ENCODE results near the gene MTHFD1L. TPM values are rescaled to one million over a fixed set of nuclear protein-coding genes. Genes with fewer than 3 reads are reported as not detected.

Gene MTHFD1L
- total RNA-seq, 2 experiments from 2014 or later = 115 to 119 TPM

DNA sequence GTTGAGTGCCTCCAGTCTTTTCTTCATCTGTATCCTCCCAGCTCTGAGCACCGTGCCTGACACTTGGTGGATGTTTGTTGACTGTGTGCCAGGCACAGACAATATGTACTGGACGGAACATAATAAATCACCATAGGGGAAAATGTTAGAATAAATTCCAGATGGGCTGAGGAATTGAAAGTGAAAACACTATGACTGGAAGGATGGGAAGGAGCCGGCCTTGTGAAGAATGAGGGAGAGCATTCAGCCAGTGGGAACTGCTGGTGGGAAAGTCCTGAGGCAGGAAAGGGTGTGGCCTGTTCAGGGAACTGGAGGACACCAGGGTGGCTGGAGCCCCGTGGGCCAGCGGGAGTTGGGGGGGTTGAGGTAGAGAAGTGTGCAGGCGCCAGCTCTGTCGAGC is 75.4 kb downstream of the MTHFD1L start:
- no peaks in the 10 kb centered on the region for H3K4me1 Mint-ChIP-seq (ENCODE audit: low read depth)
- CTCF ChIA-PET = no interaction called here
- DNase-seq = no peak
- no peaks in the 10 kb centered on the region for H3K27me3 Mint-ChIP-seq
- H3K36me3 Mint-ChIP-seq = peaks cover 56% of the 10 kb centered on the region
- no peak overlapping the region for H3K4me3 Mint-ChIP-seq
- intact Hi-C loops (cut with micrococcal nuclease) = no loop called here
- H3K27ac Mint-ChIP-seq = no peak overlapping the region
- H3K9me3 Mint-ChIP-seq = no peaks in the 10 kb centered on the region
- POLR2A ChIA-PET = no interaction called here

DNA sequence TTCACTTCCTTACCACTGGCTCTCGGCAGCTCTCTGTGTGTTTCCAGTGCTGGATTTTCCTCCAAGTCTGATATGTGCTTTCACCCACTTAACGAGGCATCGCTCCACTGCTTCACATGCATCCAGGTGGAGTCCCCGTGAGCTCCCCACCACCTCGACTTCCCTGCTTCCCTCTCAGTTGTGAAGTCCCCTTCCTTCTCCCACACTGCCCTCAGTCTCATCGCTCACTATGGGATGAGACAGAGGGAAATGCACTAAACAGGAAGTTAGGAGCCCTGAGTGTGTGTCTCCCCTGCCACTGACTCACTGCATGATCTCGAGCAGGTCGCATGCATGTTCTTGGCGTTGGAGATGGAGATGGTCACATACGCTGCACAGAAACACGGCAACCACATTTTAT is 84.0 kb downstream of the MTHFD1L start:
- ChIA-PET CTCF (no interaction called here), POLR2A (no interaction called here)
- no peak overlapping the region for H3K27ac Mint-ChIP-seq
- no peaks in the 10 kb centered on the region for H3K9me3 Mint-ChIP-seq
- DNase-seq = no peak
- H3K4me1 Mint-ChIP-seq (ENCODE audit: low read depth) = no peaks in the 10 kb centered on the region
- H3K27me3 Mint-ChIP-seq = no peaks in the 10 kb centered on the region
- no peak overlapping the region for H3K4me3 Mint-ChIP-seq
- H3K36me3 Mint-ChIP-seq = peaks cover 65% of the 10 kb centered on the region
- intact Hi-C loops (cut with micrococcal nuclease) = no loop called here

DNA sequence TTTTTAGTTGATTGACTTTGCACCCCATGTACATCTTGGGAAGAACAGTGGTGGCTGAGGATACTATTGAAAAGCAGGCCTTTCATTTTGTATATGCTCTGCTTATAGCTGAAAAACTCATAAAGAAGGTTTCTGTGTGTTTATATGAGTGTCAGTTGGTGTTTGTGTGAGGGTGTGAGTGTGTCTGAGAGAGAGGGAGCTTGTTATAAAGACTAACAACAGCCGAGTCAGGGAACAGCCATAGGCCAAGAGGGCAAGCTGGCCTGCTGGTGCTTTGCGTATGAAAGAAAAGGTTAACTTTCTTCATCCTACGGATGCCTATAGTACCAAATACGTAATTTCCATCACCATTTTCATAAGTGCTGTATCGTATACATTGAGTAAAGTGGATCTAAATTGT is 88.3 kb downstream of the MTHFD1L start:
- Mint-ChIP-seq H3K4me3 (no peak overlapping the region), H3K36me3 (peaks cover 73% of the 10 kb centered on the region), H3K27ac (no peak overlapping the region), H3K9me3 (no peaks in the 10 kb centered on the region), H3K27me3 (no peaks in the 10 kb centered on the region), H3K4me1 (ENCODE audit: low read depth) (no peaks in the 10 kb centered on the region)
- DNase-seq = no peak
- POLR2A ChIA-PET = no interaction called here
- CTCF ChIA-PET = no interaction called here
- intact Hi-C loops (cut with micrococcal nuclease) = no loop called here

DNA sequence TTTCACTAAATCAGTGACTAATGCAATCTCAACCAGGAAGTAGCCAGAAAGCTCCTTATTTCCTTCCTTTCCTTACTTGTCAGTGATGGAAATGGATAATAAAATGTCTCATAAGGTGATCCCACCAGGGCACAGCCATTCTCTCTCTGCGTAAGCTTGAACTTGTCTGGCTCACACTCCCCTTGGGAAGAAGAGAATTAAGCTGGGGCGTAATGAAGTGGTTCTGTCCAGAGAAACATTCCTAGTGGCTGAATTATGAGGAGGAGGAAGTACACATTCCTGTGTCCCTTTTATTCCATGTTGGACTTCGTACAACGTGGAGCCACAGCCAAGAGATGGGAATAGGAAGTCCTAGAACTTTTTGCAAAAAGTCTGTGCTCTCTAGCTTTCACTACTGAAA is 93.7 kb downstream of the MTHFD1L start:
- no peak overlapping the region for H3K27ac Mint-ChIP-seq
- no peaks in the 10 kb centered on the region for H3K4me1 Mint-ChIP-seq (ENCODE audit: low read depth)
- no peak overlapping the region for H3K4me3 Mint-ChIP-seq
- ChIA-PET CTCF (interaction anchor here (1.1 kb wide), 1 partner anchor 366 kb away, joined by 4 read pairs; no protein-coding TSS in a partner anchor), POLR2A (no interaction called here)
- intact Hi-C loops (cut with micrococcal nuclease) = no loop called here
- H3K36me3 Mint-ChIP-seq = peaks cover 57% of the 10 kb centered on the region
- no peak for DNase-seq
- H3K9me3 Mint-ChIP-seq = no peaks in the 10 kb centered on the region
- no peaks in the 10 kb centered on the region for H3K27me3 Mint-ChIP-seq

DNA sequence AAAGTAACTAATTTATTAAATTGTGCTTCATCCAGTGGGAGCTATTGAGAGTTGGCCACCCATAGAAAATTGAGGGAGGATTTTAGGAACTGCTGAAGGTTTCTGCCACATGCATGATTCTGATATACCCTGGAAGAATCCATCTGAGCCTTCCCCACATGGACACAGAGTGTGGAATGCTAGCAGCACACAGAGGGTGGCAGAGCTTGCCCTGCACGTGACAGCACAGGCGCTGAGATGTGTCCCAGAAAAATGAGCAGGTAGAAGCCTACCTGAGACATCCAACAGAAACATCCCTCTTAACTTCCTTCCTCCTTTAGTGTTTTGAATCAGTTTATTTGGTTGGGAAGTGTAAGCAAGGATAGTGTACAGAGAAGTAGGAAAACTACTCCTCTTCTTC is 96.9 kb downstream of the MTHFD1L start:
- Mint-ChIP-seq H3K27ac (no peak overlapping the region), H3K4me1 (ENCODE audit: low read depth) (no peaks in the 10 kb centered on the region), H3K9me3 (no peaks in the 10 kb centered on the region), H3K36me3 (peaks cover 53% of the 10 kb centered on the region), H3K4me3 (no peak overlapping the region), H3K27me3 (no peaks in the 10 kb centered on the region)
- POLR2A ChIA-PET = no interaction called here
- intact Hi-C loops (cut with micrococcal nuclease) = no loop called here
- CTCF ChIA-PET = no interaction called here
- no peak for DNase-seq

DNA sequence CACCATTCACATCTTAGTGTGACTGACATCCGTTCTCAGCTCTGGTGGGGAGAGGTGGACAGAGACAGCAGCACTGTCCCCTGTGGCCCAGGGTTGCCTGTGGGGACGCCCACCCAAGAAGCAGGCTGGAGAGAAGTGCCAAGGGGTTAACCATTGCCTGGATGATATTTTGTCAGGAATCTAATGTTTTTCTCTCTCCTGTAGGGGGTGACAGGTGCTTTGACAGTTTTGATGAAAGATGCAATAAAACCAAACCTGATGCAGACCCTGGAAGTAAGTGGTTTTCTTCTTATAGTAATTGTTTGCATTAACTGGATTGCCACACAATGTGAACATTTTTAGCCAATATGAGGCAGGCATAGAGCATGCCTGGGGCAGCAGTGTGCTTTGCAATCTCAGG is 99.3 kb downstream of the MTHFD1L start:
- Mint-ChIP-seq H3K4me1 (ENCODE audit: low read depth) (no peaks in the 10 kb centered on the region), H3K27ac (no peak overlapping the region), H3K27me3 (no peaks in the 10 kb centered on the region), H3K36me3 (peaks cover 55% of the 10 kb centered on the region), H3K9me3 (no peaks in the 10 kb centered on the region), H3K4me3 (no peak overlapping the region)
- intact Hi-C loops (cut with micrococcal nuclease) = no loop called here
- CTCF ChIA-PET = no interaction called here
- DNase-seq = no peak
- POLR2A ChIA-PET = no interaction called here

DNA sequence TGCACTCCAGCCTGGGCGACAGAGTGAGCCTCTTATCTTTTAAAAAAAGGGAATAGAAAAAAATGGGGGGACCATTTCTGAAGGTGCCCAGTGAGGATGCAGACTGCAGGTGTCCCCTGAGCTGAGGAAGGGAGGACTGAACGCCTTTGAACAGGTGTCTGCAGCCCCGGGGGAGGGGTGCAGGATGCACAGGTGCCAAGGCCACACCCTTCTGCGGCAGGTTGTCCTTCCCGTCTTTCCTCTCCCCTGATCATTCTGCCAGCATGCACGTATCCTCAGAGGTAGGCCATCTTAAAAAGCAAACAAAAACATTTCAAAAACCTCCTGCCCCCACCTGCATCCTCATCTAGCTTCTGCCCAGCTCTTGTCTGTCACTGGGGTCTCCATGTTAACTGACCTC is 101.3 kb downstream of the MTHFD1L start:
- H3K36me3 Mint-ChIP-seq = peaks cover 47% of the 10 kb centered on the region
- CTCF ChIA-PET = no interaction called here
- intact Hi-C loops (cut with micrococcal nuclease) = no loop called here
- H3K9me3 Mint-ChIP-seq = no peaks in the 10 kb centered on the region
- no peaks in the 10 kb centered on the region for H3K4me1 Mint-ChIP-seq (ENCODE audit: low read depth)
- no peak for DNase-seq
- H3K27me3 Mint-ChIP-seq = no peaks in the 10 kb centered on the region
- H3K27ac Mint-ChIP-seq = no peak overlapping the region
- H3K4me3 Mint-ChIP-seq = no peak overlapping the region
- POLR2A ChIA-PET = no interaction called here

DNA sequence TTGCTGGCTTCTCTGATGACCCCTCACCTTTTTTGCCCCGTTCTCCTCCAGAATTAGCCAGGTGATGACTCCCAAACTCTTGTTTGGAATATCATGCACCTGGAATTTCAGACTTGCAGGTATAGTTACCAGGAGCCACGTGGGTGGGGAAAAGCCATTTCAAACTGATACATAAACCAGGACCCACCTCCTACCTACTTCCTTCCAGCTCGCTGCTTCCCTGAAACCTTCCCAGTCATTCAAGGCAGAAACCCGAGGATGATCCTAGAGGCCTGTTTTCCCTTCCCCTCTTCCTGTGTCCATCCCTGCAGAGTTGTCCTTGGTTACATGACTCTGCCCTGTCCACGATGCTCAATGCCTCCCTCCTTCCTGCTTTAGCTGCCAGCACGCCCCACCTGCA is 101.9 kb downstream of the MTHFD1L start:
- Mint-ChIP-seq H3K27ac (no peak overlapping the region), H3K4me1 (ENCODE audit: low read depth) (no peaks in the 10 kb centered on the region), H3K4me3 (no peak overlapping the region), H3K9me3 (no peaks in the 10 kb centered on the region), H3K36me3 (peaks cover 53% of the 10 kb centered on the region), H3K27me3 (no peaks in the 10 kb centered on the region)
- intact Hi-C loops (cut with micrococcal nuclease) = no loop called here
- POLR2A ChIA-PET = no interaction called here
- DNase-seq = no peak
- CTCF ChIA-PET = interaction anchor here (0.6 kb wide), 1 partner anchor 47 kb away, joined by 3 read pairs; no protein-coding TSS in a partner anchor

DNA sequence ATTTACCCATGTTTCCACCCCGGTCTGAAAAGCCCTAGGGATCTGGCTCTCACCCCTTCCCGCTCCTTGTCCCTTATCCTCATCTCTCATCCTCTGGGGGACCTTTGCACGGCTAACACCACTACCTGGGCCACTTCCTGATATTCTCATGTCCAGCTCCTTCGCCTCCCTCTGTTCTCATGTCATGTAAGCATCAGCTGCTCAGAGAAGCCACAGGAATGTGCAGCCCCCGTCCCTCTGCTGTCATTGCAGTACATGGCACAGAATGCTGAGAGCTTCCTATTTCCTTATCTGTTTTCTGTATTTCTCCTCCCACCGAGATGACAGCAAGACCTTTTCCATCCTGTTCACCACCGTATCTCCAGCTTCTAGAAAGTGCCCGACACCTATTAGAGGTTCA is 102.4 kb downstream of the MTHFD1L start:
- no peak for DNase-seq
- intact Hi-C loops (cut with micrococcal nuclease) = no loop called here
- Mint-ChIP-seq H3K9me3 (no peaks in the 10 kb centered on the region), H3K36me3 (peaks cover 58% of the 10 kb centered on the region), H3K4me1 (ENCODE audit: low read depth) (no peaks in the 10 kb centered on the region), H3K27me3 (no peaks in the 10 kb centered on the region), H3K27ac (no peak overlapping the region), H3K4me3 (no peak overlapping the region)
- ChIA-PET POLR2A (no interaction called here), CTCF (no interaction called here)

DNA sequence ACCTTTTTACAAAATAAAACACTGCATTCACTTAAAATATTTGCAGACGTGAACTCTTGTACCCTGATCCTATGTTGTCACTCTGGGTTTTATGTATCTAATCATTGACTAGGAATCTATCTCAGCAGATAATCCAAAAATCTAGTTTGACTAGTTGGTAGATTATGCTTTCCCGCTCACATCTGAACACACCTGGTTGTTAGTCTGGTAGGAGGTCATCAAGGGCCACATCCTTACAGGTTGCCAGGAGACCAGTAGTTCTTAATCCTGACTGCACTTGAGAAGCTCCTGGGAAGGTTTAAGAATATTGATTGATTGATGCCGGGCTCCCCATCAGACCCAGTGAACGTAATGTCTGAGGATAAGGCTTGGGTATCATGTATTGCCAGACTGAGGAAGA is 104.4 kb downstream of the MTHFD1L start:
- ChIA-PET POLR2A (no interaction called here), CTCF (no interaction called here)
- Mint-ChIP-seq H3K9me3 (no peaks in the 10 kb centered on the region), H3K27ac (no peak overlapping the region), H3K4me1 (ENCODE audit: low read depth) (no peaks in the 10 kb centered on the region), H3K36me3 (peaks cover 59% of the 10 kb centered on the region), H3K27me3 (no peaks in the 10 kb centered on the region), H3K4me3 (no peak overlapping the region)
- intact Hi-C loops (cut with micrococcal nuclease) = no loop called here
- DNase-seq = no peak

DNA sequence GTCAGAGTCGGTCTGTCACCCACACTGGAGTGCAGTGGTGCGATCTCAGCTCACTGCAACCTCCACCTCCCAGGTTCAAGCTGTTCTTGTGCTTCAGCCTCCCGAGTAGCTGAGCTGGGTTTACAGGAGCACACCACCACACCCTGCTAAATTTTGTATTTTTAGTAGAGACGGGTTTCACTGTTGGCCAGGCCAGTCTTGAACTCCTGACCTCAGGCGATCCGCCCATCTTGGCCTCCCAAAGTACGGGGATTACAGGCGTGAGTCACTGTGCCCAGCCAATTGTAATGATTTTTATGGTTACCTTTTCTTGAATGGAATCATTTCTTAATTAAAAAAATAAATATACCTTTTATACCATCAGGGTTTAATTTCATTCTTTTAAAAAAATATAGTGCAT is 105.7 kb downstream of the MTHFD1L start:
- intact Hi-C loops (cut with micrococcal nuclease) = no loop called here
- no peaks in the 10 kb centered on the region for H3K27me3 Mint-ChIP-seq
- peaks cover 56% of the 10 kb centered on the region for H3K36me3 Mint-ChIP-seq

DNA sequence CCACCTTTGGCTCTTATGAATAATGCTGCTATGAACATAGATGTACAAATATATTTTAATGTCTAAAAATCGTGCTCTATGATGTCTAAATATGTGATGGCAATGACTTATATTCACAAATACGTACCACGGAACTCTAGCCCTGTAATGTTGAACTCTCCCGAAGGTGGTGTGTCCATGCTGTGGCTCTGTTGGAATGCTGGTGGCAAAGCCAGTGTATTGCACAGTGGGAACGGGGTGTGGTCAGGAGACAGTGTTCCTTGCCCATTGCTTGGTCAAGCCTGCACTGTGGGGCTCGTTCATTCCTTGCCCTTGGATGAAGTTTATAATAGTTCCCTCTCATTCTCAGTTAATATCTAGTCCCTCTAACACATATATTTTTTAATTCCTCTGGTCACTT is 109.6 kb downstream of the MTHFD1L start:
- POLR2A ChIA-PET = no interaction called here
- Mint-ChIP-seq H3K36me3 (peaks cover 53% of the 10 kb centered on the region), H3K9me3 (no peaks in the 10 kb centered on the region), H3K4me3 (no peak overlapping the region), H3K27me3 (no peaks in the 10 kb centered on the region), H3K4me1 (ENCODE audit: low read depth) (no peaks in the 10 kb centered on the region), H3K27ac (no peak overlapping the region)
- DNase-seq = no peak
- CTCF ChIA-PET = no interaction called here
- intact Hi-C loops (cut with micrococcal nuclease) = no loop called here

More for the DNA sequence above, 105.7 kb downstream of the MTHFD1L start:
- Mint-ChIP-seq H3K9me3 (no peaks in the 10 kb centered on the region), H3K4me1 (ENCODE audit: low read depth) (no peaks in the 10 kb centered on the region), H3K27ac (no peak overlapping the region), H3K4me3 (no peak overlapping the region)
- POLR2A ChIA-PET = no interaction called here
- CTCF ChIA-PET = interaction anchor here (0.8 kb wide), 1 partner anchor 353 kb away, joined by 3 read pairs; no protein-coding TSS in a partner anchor
- DNase-seq = no peak

DNA sequence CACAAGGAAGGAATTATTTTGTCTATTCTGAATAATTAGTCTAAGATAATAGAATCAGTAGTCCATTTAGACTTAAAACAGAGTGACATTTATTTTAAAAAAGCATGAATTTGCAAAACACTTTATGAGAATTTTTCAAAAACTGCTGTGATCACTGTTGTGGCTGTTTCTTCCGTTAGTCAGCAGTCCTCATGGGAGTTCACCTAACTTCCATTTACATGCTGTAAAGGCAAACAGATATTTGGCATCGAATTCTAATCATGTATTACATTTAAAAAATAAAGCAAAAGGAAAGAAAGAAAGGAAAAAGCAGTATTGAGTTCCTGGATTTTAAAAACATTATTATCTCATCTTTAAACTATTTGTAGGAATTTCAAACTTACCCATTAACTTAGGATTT is 111.8 kb downstream of the MTHFD1L start:
- intact Hi-C loops (cut with micrococcal nuclease) = no loop called here
- Mint-ChIP-seq H3K27me3 (no peaks in the 10 kb centered on the region), H3K36me3 (peaks cover 52% of the 10 kb centered on the region), H3K27ac (no peak overlapping the region), H3K9me3 (no peaks in the 10 kb centered on the region), H3K4me3 (no peak overlapping the region), H3K4me1 (ENCODE audit: low read depth) (no peaks in the 10 kb centered on the region)
- ChIA-PET CTCF (interaction anchor here (1.0 kb wide), 1 partner anchor 347 kb away, joined by 4 read pairs; no protein-coding TSS in a partner anchor), POLR2A (no interaction called here)
- no peak for DNase-seq

DNA sequence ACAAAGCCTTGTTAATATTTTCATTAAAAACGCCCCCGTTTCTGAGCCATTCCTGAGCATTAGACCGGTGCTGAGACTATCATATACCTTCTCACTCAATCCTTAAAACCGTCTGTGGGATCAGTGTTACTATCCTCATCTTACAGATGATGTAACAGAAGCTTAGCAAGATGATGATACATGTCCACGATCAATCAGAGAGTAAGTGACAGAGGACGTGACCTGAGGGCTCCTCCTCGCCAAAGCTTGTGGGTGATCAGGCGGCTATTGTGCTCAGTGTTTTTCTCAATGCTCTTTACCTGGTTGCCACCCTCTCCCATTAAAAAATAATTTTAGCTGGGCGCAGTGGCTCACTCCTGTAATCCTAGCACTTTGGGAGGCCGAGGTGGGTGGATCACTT is 113.1 kb downstream of the MTHFD1L start:
- POLR2A ChIA-PET = no interaction called here
- CTCF ChIA-PET = no interaction called here
- no peaks in the 10 kb centered on the region for H3K4me1 Mint-ChIP-seq (ENCODE audit: low read depth)
- no peak for DNase-seq
- H3K27me3 Mint-ChIP-seq = no peaks in the 10 kb centered on the region
- peaks cover 43% of the 10 kb centered on the region for H3K36me3 Mint-ChIP-seq
- intact Hi-C loops (cut with micrococcal nuclease) = no loop called here
- no peak overlapping the region for H3K27ac Mint-ChIP-seq
- no peak overlapping the region for H3K4me3 Mint-ChIP-seq
- H3K9me3 Mint-ChIP-seq = no peaks in the 10 kb centered on the region
